ENCODE data around the gene FAM53A.

FAM53A gene

DNA sequence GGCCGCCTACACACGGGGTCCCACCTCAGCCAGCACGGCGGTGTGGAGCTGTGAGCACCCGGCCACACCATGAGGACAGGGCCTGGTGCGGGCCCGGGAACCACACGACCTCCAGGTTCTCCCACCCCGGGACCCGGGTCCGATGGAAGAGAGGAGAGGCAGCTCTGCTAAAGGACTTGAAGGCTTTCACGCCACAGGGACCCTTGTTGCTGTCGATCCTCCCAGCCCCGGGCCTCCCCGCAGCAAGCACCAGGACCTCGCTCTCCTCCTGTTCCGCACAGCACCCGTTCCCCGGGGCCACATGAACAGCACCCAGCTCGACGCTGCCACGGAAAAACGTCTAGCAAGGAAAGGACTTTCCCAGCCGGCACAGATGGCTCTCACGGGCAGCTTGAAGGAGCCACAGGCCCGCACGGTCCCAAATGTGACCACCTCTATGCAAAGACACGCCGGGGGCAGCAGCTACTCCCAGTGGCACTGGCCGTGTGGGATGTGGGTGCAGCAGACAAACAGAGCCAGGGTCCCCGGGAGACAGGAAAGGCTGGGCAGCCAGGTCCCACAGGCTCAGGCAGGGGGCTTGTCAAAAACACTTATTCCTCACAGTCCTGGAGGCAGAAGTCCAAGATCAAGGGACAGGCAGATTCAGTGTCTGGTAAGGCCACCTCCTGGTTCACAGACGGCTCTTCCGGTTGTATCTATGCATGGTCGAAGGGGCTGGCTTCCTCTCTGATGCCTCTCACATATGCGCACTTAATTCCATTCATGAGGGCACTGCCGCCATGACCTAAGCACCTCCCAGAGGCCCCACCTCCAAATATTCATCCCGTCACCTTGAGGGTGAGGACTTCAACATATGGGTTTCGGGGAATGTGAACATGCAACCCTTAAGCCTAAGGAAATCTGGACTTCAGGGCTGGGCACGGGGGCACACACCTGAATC is 24.7 kb downstream of the FAM53A start:
- Histone ChIP-seq H3K9me3 (ENCODE audit: severe bottlenecking) (no peaks in the 10 kb centered on the region), H3K36me3 (ENCODE audit: low read depth) (no peaks in the 10 kb centered on the region), H3K4me1 (ENCODE audit: insufficient read depth, poor library complexity, severe bottlenecking) (no peaks in the 10 kb centered on the region), H3K27ac (ENCODE audit: poor library complexity, severe bottlenecking) (no peak overlapping the region), H3K4me3 (ENCODE audit: severe bottlenecking) (no peak overlapping the region), H3K27me3 (ENCODE audit: insufficient read depth, poor library complexity, severe bottlenecking) (no peaks in the 10 kb centered on the region)
- TF ChIP-seq CTCF (IDR thresholded peaks at IDR 0.05; ENCODE audit: poor library complexity, severe bottlenecking): no peak
- no peak for DNase-seq (ENCODE audit: low spot score)
- no peak for ATAC-seq (ENCODE audit: low read depth)

GRCh38 chr4:1658581-1658980 is 25.5 kb downstream of the FAM53A start:
- DNase-seq (ENCODE audit: low spot score) (no peak), ATAC-seq (ENCODE audit: low read depth) (no peak)
- Histone ChIP-seq H3K27ac (ENCODE audit: poor library complexity, severe bottlenecking) (no peak overlapping the region), H3K36me3 (ENCODE audit: low read depth) (no peaks in the 10 kb centered on the region), H3K4me1 (ENCODE audit: insufficient read depth, poor library complexity, severe bottlenecking) (no peaks in the 10 kb centered on the region), H3K27me3 (ENCODE audit: insufficient read depth, poor library complexity, severe bottlenecking) (no peaks in the 10 kb centered on the region), H3K9me3 (ENCODE audit: severe bottlenecking) (no peaks in the 10 kb centered on the region), H3K4me3 (ENCODE audit: severe bottlenecking) (no peak overlapping the region)
- no peak for TF ChIP-seq CTCF (IDR thresholded peaks at IDR 0.05; ENCODE audit: poor library complexity, severe bottlenecking)

GRCh38 chr4:1658146-1658545 is 26.0 kb downstream of the FAM53A start:
- no peak for DNase-seq (ENCODE audit: low spot score)
- TF ChIP-seq CTCF (IDR thresholded peaks at IDR 0.05; ENCODE audit: poor library complexity, severe bottlenecking): no peak

GRCh38 chr4:1656986-1657385 is 27.1 kb downstream of the FAM53A start:
- Histone ChIP-seq H3K9me3 (ENCODE audit: severe bottlenecking) (no peaks in the 10 kb centered on the region), H3K4me1 (ENCODE audit: insufficient read depth, poor library complexity, severe bottlenecking) (no peaks in the 10 kb centered on the region), H3K27me3 (ENCODE audit: insufficient read depth, poor library complexity, severe bottlenecking) (no peaks in the 10 kb centered on the region), H3K36me3 (ENCODE audit: low read depth) (no peaks in the 10 kb centered on the region), H3K27ac (ENCODE audit: poor library complexity, severe bottlenecking) (no peak overlapping the region), H3K4me3 (ENCODE audit: severe bottlenecking) (no peak overlapping the region)
- TF ChIP-seq CTCF (IDR thresholded peaks at IDR 0.05; ENCODE audit: poor library complexity, severe bottlenecking): no peak
- DNase-seq (ENCODE audit: low spot score): no peak
- ATAC-seq (ENCODE audit: low read depth): no peak

More at GRCh38 chr4:1658146-1658545, 26.0 kb downstream of the FAM53A start:
- Histone ChIP-seq H3K4me3 (ENCODE audit: severe bottlenecking) (no peak overlapping the region), H3K27ac (ENCODE audit: poor library complexity, severe bottlenecking) (no peak overlapping the region), H3K4me1 (ENCODE audit: insufficient read depth, poor library complexity, severe bottlenecking) (no peaks in the 10 kb centered on the region), H3K36me3 (ENCODE audit: low read depth) (no peaks in the 10 kb centered on the region), H3K9me3 (ENCODE audit: severe bottlenecking) (no peaks in the 10 kb centered on the region), H3K27me3 (ENCODE audit: insufficient read depth, poor library complexity, severe bottlenecking) (no peaks in the 10 kb centered on the region)
- ATAC-seq (ENCODE audit: low read depth): no peak

GRCh38 chr4:1656132-1656531 is 28.0 kb downstream of the FAM53A start:
- no peak for TF ChIP-seq CTCF (IDR thresholded peaks at IDR 0.05; ENCODE audit: poor library complexity, severe bottlenecking)
- H3K9me3 ChIP-seq (ENCODE audit: severe bottlenecking): no peaks in the 10 kb centered on the region
- no peak overlapping the region for H3K4me3 ChIP-seq (ENCODE audit: severe bottlenecking)
- no peak for ATAC-seq (ENCODE audit: low read depth)
- DNase-seq (ENCODE audit: low spot score): no peak
- no peak overlapping the region for H3K27ac ChIP-seq (ENCODE audit: poor library complexity, severe bottlenecking)
- H3K27me3 ChIP-seq (ENCODE audit: insufficient read depth, poor library complexity, severe bottlenecking): no peaks in the 10 kb centered on the region
- H3K4me1 ChIP-seq (ENCODE audit: insufficient read depth, poor library complexity, severe bottlenecking): no peaks in the 10 kb centered on the region
- H3K36me3 ChIP-seq (ENCODE audit: low read depth): no peaks in the 10 kb centered on the region

Data from RWPE2 (cell line).